ENCODE measurements around the gene ARSA.

- TF ChIP-seq CTCF (IDR thresholded peaks at IDR 0.05): no peak
- no peak for TF ChIP-seq POLR2AphosphoS5 (IDR thresholded peaks at IDR 0.05)
- no peak for TF ChIP-seq POLR2A (IDR thresholded peaks at IDR 0.05)
These were observed 5.1 kb downstream of the ARSA start for GRCh38 chr22:50622723-50623327.

Data from upper lobe of left lung (tissue), 4 donors.